ENCODE measurements around the gene ARHGAP27. TPM values are rescaled to one million over a fixed set of nuclear protein-coding genes. Genes with fewer than 3 reads are reported as not detected.

The ARHGAP27 gene
- total and polyA plus RNA-seq, 2 of the 13 experiments (the other 11 are each of a cell fraction or from before 2014, with no cell fraction given), result 15.5 to 18.9 TPM

DNA sequence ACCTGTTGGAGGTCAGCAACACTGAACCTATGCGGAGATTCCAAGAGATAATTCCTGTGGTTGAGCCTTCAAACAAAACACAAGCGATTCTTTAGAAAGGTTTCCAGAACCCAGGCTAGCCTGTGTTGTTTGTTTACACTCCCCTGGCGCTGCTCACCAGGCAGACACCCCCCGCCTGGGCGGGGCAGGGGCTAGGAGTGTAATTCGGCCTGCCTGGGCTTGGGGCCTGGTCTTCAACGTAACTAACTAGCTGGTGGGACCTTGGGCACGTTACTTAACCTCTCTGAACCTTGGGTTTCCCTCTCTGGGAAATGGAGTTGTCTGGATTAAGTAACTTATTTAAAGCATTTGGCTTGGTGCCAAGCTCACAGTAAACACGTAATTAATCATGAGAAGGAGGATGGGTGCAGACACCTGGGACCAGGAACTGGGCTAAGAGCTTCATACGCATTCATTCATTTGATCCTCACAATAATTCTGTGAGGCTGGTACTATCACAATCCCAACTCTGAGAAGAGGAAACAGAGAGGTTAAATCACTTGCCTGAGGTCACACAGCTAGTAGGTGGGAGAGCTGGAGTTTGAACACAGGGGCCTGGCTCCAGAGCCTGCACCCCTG lies 7.6 kb upstream of the ARHGAP27 start (continued):
- TF ChIP-seq BCL6 (CRISPR knock-in tag; IDR thresholded peaks at IDR 0.05) (0 out of 2 replicates have a peak, but pooled peaks have one; percentile 16), REPIN1 (CRISPR knock-in tag; IDR thresholded peaks at IDR 0.05; ENCODE audit: borderline replicate concordance, low read depth) (no peak), FOXP1 (IDR thresholded peaks at IDR 0.05) (no peak), FOXP1 (CRISPR knock-in tag; IDR thresholded peaks at IDR 0.05) (peak; percentile 35; the same call in 1 of the 2 replicates), BRD4 (CRISPR knock-in tag; IDR thresholded peaks at IDR 0.05) (no peak), PRMT3 (CRISPR knock-in tag; IDR thresholded peaks at IDR 0.05; ENCODE audit: borderline replicate concordance, low read depth) (no peak), TBX3 (IDR thresholded peaks at IDR 0.05; ENCODE audit: borderline replicate concordance) (no peak), ZNF564 (CRISPR knock-in tag; IDR thresholded peaks at IDR 0.05) (no peak), TBL1XR1 (IDR thresholded peaks at IDR 0.05; ENCODE audit: borderline replicate concordance, low read length, partially characterized antibody) (no peak), ZNF563 (CRISPR knock-in tag; IDR thresholded peaks at IDR 0.05) (no peak), ATF6 (CRISPR knock-in tag; conservative IDR thresholded peaks at IDR 0.05) (no peak), FLYWCH1 (CRISPR knock-in tag; IDR thresholded peaks at IDR 0.05) (no peak), BRF2 (CRISPR knock-in tag; IDR thresholded peaks at IDR 0.05) (no peak), ZNF556 (CRISPR knock-in tag; IDR thresholded peaks at IDR 0.05; ENCODE audit: borderline replicate concordance) (no peak), KDM5A (IDR thresholded peaks at IDR 0.05; ENCODE audit: borderline replicate concordance, low read length) (no peak), ZMYM2 (CRISPR knock-in tag; IDR thresholded peaks at IDR 0.05) (no peak), SALL2 (CRISPR knock-in tag; IDR thresholded peaks at IDR 0.05) (no peak), CREB1 (IDR thresholded peaks at IDR 0.05) (no peak), CREB1 (CRISPR knock-in tag; IDR thresholded peaks at IDR 0.05) (peak; percentile 23; the same call in 1 of the 2 replicates), ZNF143 (CRISPR knock-in tag; IDR thresholded peaks at IDR 0.05) (no peak), ZNF441 (CRISPR knock-in tag; IDR thresholded peaks at IDR 0.05; ENCODE audit: borderline replicate concordance) (no peak), PLRG1 (conservative IDR thresholded peaks at IDR 0.05) (no peak), GATA4 (IDR thresholded peaks at IDR 0.05; ENCODE audit: borderline replicate concordance, low read depth) (no peak), GLI4 (CRISPR knock-in tag; IDR thresholded peaks at IDR 0.05; ENCODE audit: borderline replicate concordance) (no peak), SP5 (CRISPR knock-in tag; IDR thresholded peaks at IDR 0.05; ENCODE audit: borderline replicate concordance, low read depth) (peak; percentile 54; the same call in 1 of the 2 replicates)
- TF ChIP-seq, protein P1, sequence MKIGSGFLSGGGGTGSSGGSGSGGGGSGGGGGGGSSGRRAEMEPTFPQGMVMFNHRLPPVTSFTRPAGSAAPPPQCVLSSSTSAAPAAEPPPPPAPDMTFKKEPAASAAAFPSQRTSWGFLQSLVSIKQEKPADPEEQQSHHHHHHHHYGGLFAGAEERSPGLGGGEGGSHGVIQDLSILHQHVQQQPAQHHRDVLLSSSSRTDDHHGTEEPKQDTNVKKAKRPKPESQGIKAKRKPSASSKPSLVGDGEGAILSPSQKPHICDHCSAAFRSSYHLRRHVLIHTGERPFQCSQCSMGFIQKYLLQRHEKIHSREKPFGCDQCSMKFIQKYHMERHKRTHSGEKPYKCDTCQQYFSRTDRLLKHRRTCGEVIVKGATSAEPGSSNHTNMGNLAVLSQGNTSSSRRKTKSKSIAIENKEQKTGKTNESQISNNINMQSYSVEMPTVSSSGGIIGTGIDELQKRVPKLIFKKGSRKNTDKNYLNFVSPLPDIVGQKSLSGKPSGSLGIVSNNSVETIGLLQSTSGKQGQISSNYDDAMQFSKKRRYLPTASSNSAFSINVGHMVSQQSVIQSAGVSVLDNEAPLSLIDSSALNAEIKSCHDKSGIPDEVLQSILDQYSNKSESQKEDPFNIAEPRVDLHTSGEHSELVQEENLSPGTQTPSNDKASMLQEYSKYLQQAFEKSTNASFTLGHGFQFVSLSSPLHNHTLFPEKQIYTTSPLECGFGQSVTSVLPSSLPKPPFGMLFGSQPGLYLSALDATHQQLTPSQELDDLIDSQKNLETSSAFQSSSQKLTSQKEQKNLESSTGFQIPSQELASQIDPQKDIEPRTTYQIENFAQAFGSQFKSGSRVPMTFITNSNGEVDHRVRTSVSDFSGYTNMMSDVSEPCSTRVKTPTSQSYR (CRISPR knock-in tag; IDR thresholded peaks at IDR 0.05; ENCODE audit: borderline replicate concordance), result 0 out of 2 replicates have a peak, but pooled peaks have one; percentile 7

Data from HepG2 (cell line).